GM12891 (cell line): ENCODE results near the gene AP3M1.

Experiments used
- POLR2A ChIP-seq: IDR thresholded peaks from 2 replicates; pipeline ENCODE4 v1.6.1; 2011; ENCODE audit warnings: low read depth, low read length, control low read depth
- POLR2AphosphoS5 ChIP-seq: IDR thresholded peaks from 2 replicates; pipeline ENCODE4 v1.6.1; 2011; ENCODE audit warnings: low read depth, low read length, control low read depth
- POU2F2 ChIP-seq: IDR thresholded peaks from 2 replicates; pipeline ENCODE4 v1.6.1; 2011; ENCODE audit warnings: low read depth, mild to moderate bottlenecking, control low read depth, low read length, moderate library complexity
- SPI1 ChIP-seq: IDR thresholded peaks from 2 replicates; pipeline ENCODE4 v1.6.1; 2011; ENCODE audit warnings: low read depth, low read length, control low read depth
- TAF1 ChIP-seq: IDR thresholded peaks from 2 replicates; pipeline ENCODE4 v1.6.1; 2011; ENCODE audit warnings: low read depth, low read length, control low read depth

DNA sequence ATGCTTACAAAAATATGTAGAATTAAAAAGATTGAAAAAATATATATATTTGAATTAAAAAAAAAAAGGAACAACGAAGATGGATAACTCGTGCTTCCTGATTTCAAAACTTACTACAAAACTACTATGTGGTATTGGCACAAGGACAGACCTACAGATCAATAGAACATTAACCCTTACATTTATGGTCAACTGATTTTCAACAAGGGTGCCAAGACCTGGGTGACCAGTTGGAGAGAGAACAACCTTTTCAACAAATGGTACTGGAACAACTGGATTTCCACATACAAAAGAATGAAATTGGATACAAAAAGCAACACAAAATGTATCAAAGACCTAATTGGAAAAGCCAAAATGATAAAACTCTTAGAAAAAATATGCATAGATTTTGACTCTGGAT lies 10.1 kb downstream of the AP3M1 start:
- TF ChIP-seq POLR2AphosphoS5, result no peak
- TF ChIP-seq POLR2A, result no peak
- no peak for TF ChIP-seq TAF1
- TF ChIP-seq SPI1, result no peak
- TF ChIP-seq POU2F2, result no peak
